HG03025 (cell line): ENCODE measurements around the gene HTRA3.

Experiments
- ATAC-seq: cut with Tn5 transposase; IDR thresholded peaks from one replicate; pipeline ENCODE4 v1.9.1; 2021; ENCODE audit warnings: mild to moderate bottlenecking, moderate library complexity; ENCODE audit not compliant: unreplicated experiment, low FRiP score

The HTRA3 gene

GRCh38 chr4:8265171-8265929, 4.2 kb upstream of the HTRA3 start:
- ATAC-seq = no peak

- no peak for ATAC-seq
Measured at GRCh38 chr4:8266088-8266487, 3.5 kb upstream of the HTRA3 start.

GRCh38 chr4:8266508-8266907, 3.0 kb upstream of the HTRA3 start:
- ATAC-seq = no peak

- ATAC-seq = no peak
Measured at GRCh38 chr4:8267077-8267476, 2.5 kb upstream of the HTRA3 start.

GRCh38 chr4:8268211-8268610, 1.3 kb upstream of the HTRA3 start:
- no peak for ATAC-seq

GRCh38 chr4:8268901-8269534, 536 bp upstream of the HTRA3 start:
- ATAC-seq = no peak

- no peak for ATAC-seq
Measured at GRCh38 chr4:8270418-8270771, 841 bp downstream of the HTRA3 start.

- ATAC-seq = no peak
Measured at GRCh38 chr4:8270912-8271815, 1.6 kb downstream of the HTRA3 start.

- ATAC-seq = no peak
Measured at GRCh38 chr4:8271821-8272220, 2.3 kb downstream of the HTRA3 start.

- no peak for ATAC-seq
Measured at GRCh38 chr4:8272472-8273428, 3.2 kb downstream of the HTRA3 start.

- no peak for ATAC-seq
Measured at GRCh38 chr4:8273450-8273849, 3.9 kb downstream of the HTRA3 start.

GRCh38 chr4:8274066-8274652, 4.6 kb downstream of the HTRA3 start:
- no peak for ATAC-seq

GRCh38 chr4:8274765-8275547, 5.4 kb downstream of the HTRA3 start:
- ATAC-seq = no peak

GRCh38 chr4:8275548-8275910, 6.0 kb downstream of the HTRA3 start:
- no peak for ATAC-seq

GRCh38 chr4:8276358-8277240, 7.0 kb downstream of the HTRA3 start:
- no peak for ATAC-seq

- ATAC-seq = no peak
Measured at GRCh38 chr4:8277356-8278008, 7.9 kb downstream of the HTRA3 start.

- no peak for ATAC-seq
Measured at GRCh38 chr4:8278009-8278395, 8.4 kb downstream of the HTRA3 start.
